Ishikawa (cell line): ENCODE results near the gene ILKAP.

ENCODE experiments used
- CEBPB ChIP-seq: IDR thresholded peaks from 2 replicates; pipeline ENCODE4 v1.6.1; 2012
- CREB1 ChIP-seq: IDR thresholded peaks from 2 replicates; pipeline ENCODE4 v1.6.1; 2012; ENCODE audit warnings: low read depth
- EGR1 ChIP-seq: IDR thresholded peaks from 2 replicates; pipeline ENCODE4 v1.6.1; 2012
- EP300 ChIP-seq: IDR thresholded peaks from 2 replicates; pipeline ENCODE4 v1.6.1; 2012; ENCODE audit warnings: borderline replicate concordance
- FOXM1 ChIP-seq: IDR thresholded peaks from 2 replicates; pipeline ENCODE4 v1.6.1; 2012; ENCODE audit warnings: low read depth, borderline replicate concordance
- MAX ChIP-seq: IDR thresholded peaks from 2 replicates; pipeline ENCODE4 v1.6.1; 2012
- NFIC ChIP-seq: IDR thresholded peaks from 2 replicates; pipeline ENCODE4 v1.6.1; 2012
- RAD21 ChIP-seq: IDR thresholded peaks from 2 replicates; pipeline ENCODE4 v1.6.1; 2012; ENCODE audit warnings: low read depth
- REST ChIP-seq: IDR thresholded peaks from 2 replicates; pipeline ENCODE4 v1.6.1; 2012; ENCODE audit warnings: low read depth, mild to moderate bottlenecking
- TAF1 ChIP-seq: IDR thresholded peaks from 2 replicates; pipeline ENCODE4 v1.6.1; 2012; ENCODE audit warnings: low read depth, mild to moderate bottlenecking
- TCF12 ChIP-seq: IDR thresholded peaks from 2 replicates; pipeline ENCODE4 v1.6.1; 2012; ENCODE audit warnings: low read depth
- TEAD4 ChIP-seq: IDR thresholded peaks from 2 replicates; pipeline ENCODE4 v1.6.1; 2012
- USF1 ChIP-seq: IDR thresholded peaks from 2 replicates; pipeline ENCODE4 v1.6.1; 2012
- YY1 ChIP-seq: IDR thresholded peaks from 2 replicates; pipeline ENCODE4 v1.6.1; 2012; ENCODE audit warnings: low read depth
- ZBTB7A ChIP-seq: IDR thresholded peaks from 2 replicates; pipeline ENCODE4 v1.6.1; 2012; ENCODE audit warnings: low read depth

Gene ILKAP

GRCh38 chr2:238227587-238228032 lies 24.1 kb upstream of the ILKAP start:
- TF ChIP-seq RAD21, result no peak
- TF ChIP-seq NFIC, result no peak
- no peak for TF ChIP-seq TEAD4
- TF ChIP-seq FOXM1, result no peak
- TF ChIP-seq CREB1, result no peak
- TF ChIP-seq YY1, result no peak
- TF ChIP-seq TCF12, result no peak
- TF ChIP-seq EP300, result no peak
- no peak for TF ChIP-seq EGR1
- TF ChIP-seq MAX, result no peak
- TF ChIP-seq ZBTB7A, result no peak
- TF ChIP-seq USF1, result no peak
- no peak for TF ChIP-seq REST
- TF ChIP-seq TAF1, result no peak
- TF ChIP-seq CEBPB, result no peak

- TF ChIP-seq TAF1 (no peak), NFIC (no peak), FOXM1 (no peak), CREB1 (no peak), CEBPB (no peak), EP300 (no peak), TEAD4 (no peak), REST (no peak), MAX (no peak), RAD21 (no peak), YY1 (no peak)
These were observed 23.4 kb upstream of the ILKAP start for GRCh38 chr2:238226698-238227586.

GRCh38 chr2:238225911-238226697 lies 22.6 kb upstream of the ILKAP start:
- TF ChIP-seq NFIC (peak; percentile 31; the same call in 1 of the 2 replicates), FOXM1 (no peak)

GRCh38 chr2:238225121-238225520 lies 21.6 kb upstream of the ILKAP start:
- TF ChIP-seq EGR1 (no peak), REST (no peak), EP300 (no peak), RAD21 (no peak), NFIC (no peak), YY1 (no peak), ZBTB7A (no peak), FOXM1 (no peak), TCF12 (no peak), MAX (no peak), TEAD4 (no peak), CEBPB (no peak), TAF1 (no peak), USF1 (no peak), CREB1 (no peak)
